H1 (cell line): ENCODE results near the gene HCST. TPM values are rescaled to one million over a fixed set of nuclear protein-coding genes. Genes with fewer than 3 reads are reported as not detected.

ENCODE experiments used
- CTCF ChIA-PET: fragments of 300-600 bp; sonication (Branson Sonifier 250); formaldehyde crosslinking; loops from one replicate; lab custom pipeline; 2021; ENCODE audit not compliant: partially characterized antibody; lab: Charles Lee
- POLR2A ChIA-PET: fragments of 300-600 bp; sonication (Branson Sonifier 250); formaldehyde crosslinking; loops from one replicate; lab custom pipeline; 2021; ENCODE audit warnings: inconsistent platforms; ENCODE audit not compliant: partially characterized antibody; lab: Charles Lee
- DNase-seq, 2 experiments: peaks; one replicate each; pipeline versions ENCODE4 v3.0.0 to v3.0.0-alpha.2; 2010 to 2022; ENCODE audit warnings: low spot score in 2 of 2, low read depth in 1 of 2, mixed read lengths in 1 of 2
- FAIRE-seq: peaks from 2 replicates; lab custom pipeline; 2011; peaks lifted over from hg19 to GRCh38; lab: Jason Lieb, UNC
- H2AFZ ChIP-seq: 2 replicates; pipeline ENCODE4 v1.8.1; 2012; ENCODE audit warnings: low read length, inconsistent platforms
- H2AK5ac ChIP-seq: 2 replicates; pipeline ENCODE4 v1.6.1; 2013; ENCODE audit warnings: low read depth, low read length
- H2BK120ac ChIP-seq: replicated peaks from 2 replicates; pipeline ENCODE3; 2013; ENCODE audit warnings: low read depth, low read length, inconsistent platforms
- H2BK12ac ChIP-seq: 2 replicates; pipeline ENCODE4 v1.6.1; 2013; ENCODE audit warnings: low read depth, low read length
- H2BK15ac ChIP-seq: 2 replicates; pipeline ENCODE4 v1.6.1; 2013; ENCODE audit warnings: low read length
- H2BK20ac ChIP-seq: 2 replicates; pipeline ENCODE4 v1.6.1; 2013; ENCODE audit warnings: low read length
- H2BK5ac ChIP-seq: 2 replicates; pipeline ENCODE4 v1.6.1; 2013; ENCODE audit warnings: low read depth, low read length
- H3K14ac ChIP-seq: 2 replicates; pipeline ENCODE4 v1.6.1; 2013; ENCODE audit warnings: inconsistent platforms; ENCODE audit not compliant: insufficient read length
- H3K18ac ChIP-seq: 2 replicates; pipeline ENCODE4 v1.6.1; 2013; ENCODE audit warnings: low read length; ENCODE audit errors: extremely low read depth
- H3K23ac ChIP-seq: 2 replicates; pipeline ENCODE4 v1.6.1; 2013; ENCODE audit warnings: inconsistent platforms; ENCODE audit not compliant: insufficient read length
- H3K23me2 ChIP-seq: 2 replicates; pipeline ENCODE4 v1.6.1; 2013; ENCODE audit warnings: low read depth, low read length
- H3K27ac ChIP-seq: 2 replicates; pipeline ENCODE4 v1.6.1; 2011; ENCODE audit warnings: low read depth, low read length, inconsistent platforms
- H3K27me3 ChIP-seq, 4 experiments: replicated peaks in 1 of 4; 1 replicate in 1 of 4; 2 replicates in 3 of 4; pipeline versions ENCODE4 v1.6.1 to v1.8.1; 2011 to 2013; ENCODE audit warnings: low read length in 3 of 4, mild to moderate bottlenecking in 3 of 4, inconsistent platforms in 2 of 4, mixed read lengths in 2 of 4, moderate library complexity in 1 of 4; ENCODE audit not compliant: control insufficient read depth in 3 of 4, insufficient read depth in 3 of 4; ENCODE audit errors: extremely low read depth in 1 of 4
- H3K36me3 ChIP-seq, 4 experiments: 2 replicates each; pipeline versions ENCODE4 v1.6.1 to v1.8.1; 2011 to 2013; ENCODE audit warnings: mild to moderate bottlenecking in 4 of 4, low read length in 3 of 4, moderate library complexity in 2 of 4, control low read depth in 1 of 4, inconsistent platforms in 1 of 4; ENCODE audit not compliant: insufficient read depth in 4 of 4, control insufficient read depth in 2 of 4
- H3K4ac ChIP-seq: replicated peaks from 2 replicates; pipeline ENCODE3; 2013; ENCODE audit warnings: low read length, low read depth, mixed read lengths, inconsistent platforms; ENCODE audit not compliant: insufficient read length
- H3K4me1 ChIP-seq, 4 experiments: replicated peaks in 1 of 4; 1 replicate in 1 of 4; 2 replicates in 3 of 4; pipeline versions ENCODE4 v1.6.1 to v1.8.1; 2011 to 2013; ENCODE audit warnings: low read length in 3 of 4, inconsistent platforms in 2 of 4, mixed read lengths in 1 of 4; ENCODE audit not compliant: insufficient read depth in 4 of 4, control insufficient read depth in 3 of 4
- H3K4me2 ChIP-seq, 2 experiments: 2 replicates each; pipeline versions ENCODE4 v1.6.1 to v1.8.1; 2011 to 2013; ENCODE audit warnings: low read depth in 2 of 2, low read length in 2 of 2, control low read depth in 1 of 2, inconsistent platforms in 1 of 2, mild to moderate bottlenecking in 1 of 2; ENCODE audit not compliant: insufficient read depth in 1 of 2
- H3K4me3 ChIP-seq, 4 experiments: fragments of 200-600, 300-600 bp in 1 of 4; sonication (generic), shearing (Covaris generic), sonication (Bioruptor Twin) in 1 of 4; 2 replicates each; pipeline versions ENCODE4 v1.5.1 to v1.8.1; 2011 to 2016; ENCODE audit warnings: low read length in 4 of 4, low read depth in 3 of 4, control low read depth in 2 of 4, inconsistent platforms in 2 of 4, mild to moderate bottlenecking in 2 of 4, mixed read lengths in 1 of 4, moderate library complexity in 1 of 4; ENCODE audit not compliant: insufficient read depth in 2 of 4; ENCODE audit errors: extremely low read depth in 1 of 4
- H3K56ac ChIP-seq: replicated peaks from 2 replicates; pipeline ENCODE3; 2013; ENCODE audit warnings: low read depth, mild to moderate bottlenecking, mixed read lengths, low read length, inconsistent platforms; ENCODE audit not compliant: insufficient read length
- H3K79me1 ChIP-seq: 2 replicates; pipeline ENCODE4 v1.6.1; 2013; ENCODE audit warnings: low read depth, low read length, control low read depth
- H3K79me2 ChIP-seq, 2 experiments: 2 replicates each; pipeline versions ENCODE4 v1.6.1 to v1.8.1; 2012 to 2013; ENCODE audit warnings: low read length in 2 of 2, mild to moderate bottlenecking in 2 of 2, inconsistent platforms in 1 of 2; ENCODE audit not compliant: insufficient read depth in 2 of 2, control insufficient read depth in 1 of 2
- H3K9ac ChIP-seq, 4 experiments: replicated peaks in 1 of 4; 1 replicate in 1 of 4; 2 replicates in 3 of 4; pipeline versions ENCODE4 v1.6.1 to v1.8.1; 2011 to 2013; ENCODE audit warnings: low read depth in 3 of 4, low read length in 3 of 4, control low read depth in 2 of 4, mild to moderate bottlenecking in 2 of 4, moderate library complexity in 2 of 4, inconsistent platforms in 1 of 4; ENCODE audit errors: extremely low read depth in 1 of 4
- H3K9me3 ChIP-seq, 2 experiments: 2 replicates each; pipeline versions ENCODE4 v1.6.1 to v1.8.1; 2012 to 2013; ENCODE audit warnings: mild to moderate bottlenecking in 2 of 2, moderate library complexity in 2 of 2, control low read depth in 1 of 2, inconsistent platforms in 1 of 2, low read depth in 1 of 2, low read length in 1 of 2, mixed read lengths in 1 of 2; ENCODE audit not compliant: insufficient read depth in 2 of 2
- H4K20me1 ChIP-seq, 2 experiments: replicated peaks in 1 of 2; 2 replicates each; pipeline versions ENCODE3 to v1.8.1; 2011 to 2013; ENCODE audit warnings: inconsistent platforms in 2 of 2, low read length in 2 of 2, mild to moderate bottlenecking in 1 of 2; ENCODE audit not compliant: insufficient read depth in 2 of 2, control insufficient read depth in 1 of 2
- H4K5ac ChIP-seq: 2 replicates; pipeline ENCODE4 v1.6.1; 2013; ENCODE audit warnings: low read length, low read depth, mixed read lengths, inconsistent platforms; ENCODE audit not compliant: insufficient read length
- H4K8ac ChIP-seq: 2 replicates; pipeline ENCODE4 v1.8.0; 2013; ENCODE audit warnings: mild to moderate bottlenecking, moderate library complexity, low read length, inconsistent platforms; ENCODE audit not compliant: insufficient read depth; ENCODE audit errors: extremely low read depth
- H4K91ac ChIP-seq: replicated peaks from 2 replicates; pipeline ENCODE3; 2013; ENCODE audit warnings: low read length, mixed read lengths, inconsistent platforms; ENCODE audit not compliant: insufficient read length
- BACH1 ChIP-seq: IDR thresholded peaks from 2 replicates; pipeline ENCODE4 v1.6.1; 2012; ENCODE audit warnings: low read length, improper control_type of control experiment
- CHD1 ChIP-seq: IDR thresholded peaks from 2 replicates; pipeline ENCODE4 v1.6.1; 2012; ENCODE audit warnings: low read depth, low read length, improper control_type of control experiment
- EGR1 ChIP-seq: IDR thresholded peaks from 2 replicates; pipeline ENCODE4 v1.6.1; 2011; ENCODE audit warnings: low read depth, low read length, borderline replicate concordance
- GTF2F1 ChIP-seq: IDR thresholded peaks from 2 replicates; pipeline ENCODE4 v1.6.1; 2012; ENCODE audit warnings: low read depth, low read length, improper control_type of control experiment, borderline replicate concordance
- KDM4A ChIP-seq: IDR thresholded peaks from one replicate; pipeline ENCODE4 v1.7.1; 2012; ENCODE audit warnings: low read depth, mild to moderate bottlenecking, moderate library complexity, low read length, inconsistent platforms; ENCODE audit not compliant: severe bottlenecking
- POLR2A ChIP-seq, 2 experiments: IDR thresholded peaks; 1 replicate in 1 of 2; 2 replicates in 1 of 2; pipeline ENCODE4 v1.6.1; 2011; ENCODE audit warnings: low read depth in 2 of 2, low read length in 2 of 2, mild to moderate bottlenecking in 2 of 2; ENCODE audit errors: control extremely low read depth in 1 of 2
- SIN3A ChIP-seq, 2 experiments: IDR thresholded peaks in 1 of 2; conservative IDR thresholded peaks in 1 of 2; 2 replicates each; pipeline ENCODE4 v1.6.1; 2011 to 2012; ENCODE audit warnings: low read length in 2 of 2, improper control_type of control experiment in 1 of 2, low read depth in 1 of 2, mild to moderate bottlenecking in 1 of 2
- SP2 ChIP-seq: IDR thresholded peaks from 2 replicates; pipeline ENCODE4 v1.6.1; 2012; ENCODE audit warnings: mild to moderate bottlenecking, low read length, inconsistent platforms
- WGBS, 2 experiments: shearing (Covaris generic) in 1 of 2; methylation state at CpG; one replicate each; pipeline versions ENCODE4 v1.1.6 to v1.1.7; 2013 to 2015; ENCODE audit warnings: low lambda C conversion rate in 2 of 2, mixed read lengths in 2 of 2, inconsistent platforms in 1 of 2, low coverage in 1 of 2, missing lambda C conversion rate in 1 of 2; ENCODE audit not compliant: insufficient replicate concordance in 2 of 2, insufficient coverage in 1 of 2, insufficient read length in 1 of 2; ENCODE audit errors: extremely low coverage in 1 of 2, missing lambda C conversion rate in 1 of 2; 5-methylcytosine and 5-hydroxymethylcytosine counted together
- polyA plus RNA-seq, 7 experiments: library from polyadenylated mRNA; depleted of rRNA in 3 of 7; stranded (reverse) in 5 of 7; unstranded in 2 of 7; fragments of >200 nt in 5 of 7; fragments of 200-250 nt in 2 of 7; gene quantifications; 1 replicate in 5 of 7; 2 replicates in 1 of 7; 4 replicates in 1 of 7; pipeline versions ENCODE4 v1.2.1 to v1.2.3, GENCODE V29; 2011 to 2013; ENCODE audit warnings: missing spikeins in 2 of 7, mixed read lengths in 2 of 7
- total RNA-seq: library from RNA; stranded (reverse); fragmentation: NEBNext Ultra II Directional; extraction: Animal tissue kit (Norgen Biotek cat#: 25700); gene quantifications from 2 replicates; pipeline ENCODE4 v1.2.1, GENCODE V29; 2021

HCST gene
- total and polyA plus RNA-seq, 2 of the 8 experiments (the other 6 are each of a cell fraction or from before 2014, with no cell fraction given) = 2.8 TPM; not detected in 1

DNA sequence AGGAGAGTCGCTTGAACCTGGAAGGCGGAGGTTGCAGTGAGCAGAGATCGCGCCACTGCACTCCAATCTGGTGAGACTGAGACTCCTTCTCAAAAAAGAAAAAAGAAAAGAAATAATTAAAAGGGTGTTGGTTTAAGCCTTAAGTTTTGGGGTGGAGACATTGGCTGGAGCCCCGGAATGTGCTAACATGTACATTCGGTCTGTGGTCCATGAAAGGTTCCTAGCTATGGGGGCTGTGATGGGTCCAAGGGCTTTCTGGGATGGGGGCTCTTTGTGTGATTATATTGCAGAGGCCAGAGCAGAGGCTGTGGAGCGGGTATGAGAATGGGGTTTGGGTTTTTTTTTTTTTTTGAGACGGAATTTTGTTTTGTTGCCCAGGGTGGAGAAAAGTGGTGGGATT, 16.4 kb upstream of the HCST start:
- no peak overlapping the region for H4K8ac ChIP-seq
- no peaks in the 10 kb centered on the region for H3K4me1 ChIP-seq
- H2AK5ac ChIP-seq = no peak overlapping the region
- no peak overlapping the region for H2AFZ ChIP-seq
- POLR2A ChIA-PET = interaction anchor here (0.6 to 2.8 kb wide), 7 partner anchors 8 to 242 kb away, joined by 3 to 10 read pairs (median 3); partner anchors contain the start of gene NFKBID
- DNase-seq (no peak), FAIRE-seq (no peak)
- H2BK12ac ChIP-seq = no peak overlapping the region
- no peak overlapping the region for H2BK15ac ChIP-seq
- H2BK5ac ChIP-seq = no peak overlapping the region
- no peak overlapping the region for H3K4me2 ChIP-seq
- H3K4me3 ChIP-seq = no peak overlapping the region
- H3K14ac ChIP-seq = no peak overlapping the region
- no peak overlapping the region for H4K91ac ChIP-seq
- H3K36me3 ChIP-seq = peaks cover 10 to 25% (median 19%) of the 10 kb centered on the region in 4 experiments
- no peak overlapping the region for H2BK120ac ChIP-seq
- H3K9me3 ChIP-seq = no peaks in the 10 kb centered on the region
- no peaks in the 10 kb centered on the region for H3K79me1 ChIP-seq
- no peak overlapping the region for H3K18ac ChIP-seq
- no peak overlapping the region for H3K9ac ChIP-seq
- H3K27me3 ChIP-seq = no peaks in the 10 kb centered on the region
- H3K56ac ChIP-seq = no peak overlapping the region
- WGBS, 2 experiments = 91% methylated on average over 7 of the region's 8 CpGs; no CpG with 5 or more reads in 1 of the 2 experiments
- no peaks in the 10 kb centered on the region for H3K79me2 ChIP-seq
- no peak for TF ChIP-seq SIN3A (conservative IDR thresholded peaks at IDR 0.05 in 1 of 2, IDR thresholded peaks at IDR 0.05 in 1 of 2; ENCODE audit: low read depth in 1 of 2, low read length in 2 of 2)
- TF ChIP-seq BACH1 = no peak
- TF ChIP-seq POLR2A (IDR thresholded peaks at IDR 0.05; ENCODE audit: control extremely low read depth in 1 of 2, low read depth in 2 of 2, low read length in 2 of 2) = no peak
- no peak for TF ChIP-seq CHD1
- no peak for TF ChIP-seq KDM4A
- TF ChIP-seq GTF2F1 = no peak
- TF ChIP-seq SP2 = no peak
- no peak for TF ChIP-seq EGR1
- H3K4ac ChIP-seq = no peak overlapping the region
- H2BK20ac ChIP-seq = no peak overlapping the region
- H4K20me1 ChIP-seq = peaks cover 0 to 6% of the 10 kb centered on the region in 2 experiments
- H3K23ac ChIP-seq = no peak overlapping the region
- no peak overlapping the region for H3K27ac ChIP-seq
- H4K5ac ChIP-seq = no peak overlapping the region
- CTCF ChIA-PET = interaction anchor here (0.7 to 5.2 kb wide), 7 partner anchors 13 to 63 kb away, joined by 3 to 23 read pairs (median 3); no protein-coding TSS in a partner anchor
- H3K23me2 ChIP-seq = no peaks in the 10 kb centered on the region
